Spleen (tissue), 7 donors: ENCODE data around the gene CDH15.

ENCODE experiments used
- CTCF ChIP-seq, 11 experiments: fragments of 200-600 bp in 7 of 11; fragments of 450-650 bp in 4 of 11; sonication (generic) in 4 of 11; IDR thresholded peaks in 8 of 11; conservative IDR thresholded peaks in 3 of 11; 1 replicate in 7 of 11; 2 replicates in 4 of 11; pipeline versions ENCODE4 v1.4.0 to v1.8.0; 2016 to 2021; ENCODE audit warnings: antibody characterized with exemption in 11 of 11, inconsistent platforms in 4 of 11, mild to moderate bottlenecking in 1 of 11
- POLR2A ChIP-seq, 3 donors: fragments of 450-650 bp; IDR thresholded peaks; one replicate each; pipeline ENCODE4 v1.5.1; 2017; ENCODE audit warnings: antibody characterized with exemption in 3 of 3, mild to moderate bottlenecking in 1 of 3
- donor health status: DM: no; HTN: no; CAD: no; lungs with moderate emphysema.
- donor health status: DM: no; HTN: no; CAD: no.
- donor health status: DM: no; HTN: no; CAD: no.

- TF ChIP-seq POLR2A (IDR thresholded peaks at IDR 0.05): no peak
- no peak for TF ChIP-seq CTCF (IDR thresholded peaks at IDR 0.05 in 8 of 11, conservative IDR thresholded peaks at IDR 0.05 in 3 of 11)
Measured at GRCh38 chr16:89175280-89176146, 4.0 kb downstream of the CDH15 start.
